K562 treated with DMSO at 1 percent for 12 hours (cell line): ENCODE data around the gene PDE3A. TPM values are rescaled to one million over a fixed set of nuclear protein-coding genes. Genes with fewer than 3 reads are reported as not detected.

Experiments
- total RNA-seq: library from RNA; unstranded; fragments of 300-600 nt; gene quantifications from 2 replicates; pipeline ENCODE4 v1.2.3, GENCODE V29; 2022; ENCODE audit not compliant: insufficient read depth

Gene PDE3A
- not detected in 2 replicates for total RNA-seq

GRCh38 chr12:20368114-20368650 is at the start of gene PDE3A:
PDE3A (plus strand) TSS chr12:20368537; CDS start chr12:20369285, 748 bp downstream.

GRCh38 chr12:20695232-20695631 is 326.9 kb downstream of the PDE3A start, which contains the start of gene SLCO1C1:
SLCO1C1 (plus strand) TSS chr12:20695332; CDS start chr12:20699577, 4,245 bp downstream.

